ENCODE data around the gene STARD9.

STARD9 gene

GRCh38 chr15:42621386-42621785 lies 46.0 kb downstream of the STARD9 start:
- no peak for TF ChIP-seq REST (IDR thresholded peaks at IDR 0.05; ENCODE audit: low read depth)
- no peak for TF ChIP-seq NFIC (IDR thresholded peaks at IDR 0.05)
- no peak for TF ChIP-seq EGR1 (IDR thresholded peaks at IDR 0.05)
- no peak for TF ChIP-seq EP300 (IDR thresholded peaks at IDR 0.05; ENCODE audit: borderline replicate concordance)

- no peak for TF ChIP-seq ZBTB7A (IDR thresholded peaks at IDR 0.05; ENCODE audit: low read depth)
- TF ChIP-seq NFIC (IDR thresholded peaks at IDR 0.05), result no peak
- no peak for TF ChIP-seq YY1 (IDR thresholded peaks at IDR 0.05; ENCODE audit: low read depth)
- no peak for TF ChIP-seq RAD21 (IDR thresholded peaks at IDR 0.05; ENCODE audit: low read depth)
- TF ChIP-seq TEAD4 (IDR thresholded peaks at IDR 0.05), result no peak
- no peak for TF ChIP-seq MAX (IDR thresholded peaks at IDR 0.05)
Observed at GRCh38 chr15:42621996-42622925, 46.9 kb downstream of the STARD9 start.

GRCh38 chr15:42623951-42624350 lies 48.5 kb downstream of the STARD9 start:
- no peak for TF ChIP-seq TCF12 (IDR thresholded peaks at IDR 0.05; ENCODE audit: low read depth)
- TF ChIP-seq ZBTB7A (IDR thresholded peaks at IDR 0.05; ENCODE audit: low read depth), result no peak
- no peak for TF ChIP-seq USF1 (IDR thresholded peaks at IDR 0.05)
- TF ChIP-seq TEAD4 (IDR thresholded peaks at IDR 0.05), result no peak
- no peak for TF ChIP-seq CREB1 (IDR thresholded peaks at IDR 0.05; ENCODE audit: low read depth)
- TF ChIP-seq CEBPB (IDR thresholded peaks at IDR 0.05), result no peak
- no peak for TF ChIP-seq REST (IDR thresholded peaks at IDR 0.05; ENCODE audit: low read depth)
- no peak for TF ChIP-seq EGR1 (IDR thresholded peaks at IDR 0.05)
- no peak for TF ChIP-seq MAX (IDR thresholded peaks at IDR 0.05)
- TF ChIP-seq RAD21 (IDR thresholded peaks at IDR 0.05; ENCODE audit: low read depth), result no peak

- TF ChIP-seq CEBPB (IDR thresholded peaks at IDR 0.05) (no peak), MAX (IDR thresholded peaks at IDR 0.05) (no peak), CREB1 (IDR thresholded peaks at IDR 0.05; ENCODE audit: low read depth) (no peak), USF1 (IDR thresholded peaks at IDR 0.05) (no peak), EP300 (IDR thresholded peaks at IDR 0.05; ENCODE audit: borderline replicate concordance) (no peak), YY1 (IDR thresholded peaks at IDR 0.05; ENCODE audit: low read depth) (no peak), RAD21 (IDR thresholded peaks at IDR 0.05; ENCODE audit: low read depth) (no peak), TEAD4 (IDR thresholded peaks at IDR 0.05) (no peak), NFIC (IDR thresholded peaks at IDR 0.05) (no peak), FOXM1 (IDR thresholded peaks at IDR 0.05; ENCODE audit: borderline replicate concordance, low read depth) (no peak), EGR1 (IDR thresholded peaks at IDR 0.05) (no peak), ZBTB7A (IDR thresholded peaks at IDR 0.05; ENCODE audit: low read depth) (no peak), REST (IDR thresholded peaks at IDR 0.05; ENCODE audit: low read depth) (no peak), TAF1 (IDR thresholded peaks at IDR 0.05; ENCODE audit: low read depth) (no peak), TCF12 (IDR thresholded peaks at IDR 0.05; ENCODE audit: low read depth) (no peak)
Observed at GRCh38 chr15:42627485-42627884, 52.1 kb downstream of the STARD9 start.
